ENCODE results near the gene SCUBE1. TPM values are rescaled to one million over a fixed set of nuclear protein-coding genes. Genes with fewer than 3 reads are reported as not detected.

SCUBE1 gene
- total and polyA plus RNA-seq, 2 donors (not counting 3 experiments of a cell fraction or from before 2014, with no cell fraction given) = 0.07 TPM; not detected in 1

GRCh38 chr22:43151251-43152002, 191.7 kb downstream of the SCUBE1 start, which contains the start of gene TSPO:
TSS of gene TSPO (plus strand) at chr22:43151559. CDS start at chr22:43159239, 7,680 bp downstream.
- Histone ChIP-seq H3K9ac (replicated peaks; ENCODE audit: extremely low read depth, insufficient read depth, low read length) (peak within 1 kb of the TSS; percentile 72), H3K4me1 (ENCODE audit: control insufficient read depth, extremely low read depth, insufficient read depth, low read length) (peaks cover 3% of the 10 kb centered on the region), H4K20me1 (replicated peaks; ENCODE audit: control insufficient read depth, extremely low read depth, insufficient read depth, low read length) (no peaks in the 10 kb centered on the region), H2AFZ (ENCODE audit: low read depth, low read length) (peak within 1 kb of the TSS; percentile 99), H3K27ac (ENCODE audit: insufficient read depth, low read depth, low read length) (peak within 1 kb of the TSS; percentile 39), H3K9me3 (replicated peaks; ENCODE audit: control insufficient read depth, insufficient read depth, low read length) (no peaks in the 10 kb centered on the region), H3K79me2 (ENCODE audit: control insufficient read depth, insufficient read depth, low read length) (peaks cover 46% of the 10 kb centered on the region), H3K36me3 (ENCODE audit: control insufficient read depth in 2 of 2, extremely low read depth in 1 of 2, insufficient read depth in 2 of 2, low read length in 2 of 2) (peaks cover 0 to 5% of the 10 kb centered on the region in 2 experiments), H3K27me3 (ENCODE audit: control insufficient read depth in 2 of 2, insufficient read depth in 2 of 2, low read length in 2 of 2) (no peaks in the 10 kb centered on the region), H3K9me1 (replicated peaks; ENCODE audit: control insufficient read depth, extremely low read depth, insufficient read depth, low read length) (no peaks in the 10 kb centered on the region), H3K4me3 (replicated peaks in 1 of 3; ENCODE audit: insufficient read depth in 1 of 3, low read depth in 1 of 3, low read length in 3 of 3) (peak within 1 kb of the TSS; percentile 52 to 77 (median 65)), H3K4me2 (ENCODE audit: insufficient read depth, low read length) (peak within 1 kb of the TSS; percentile 74)
- no TSS peak for BruUV-seq (replicated peaks)
- dilution Hi-C loops (cut with MboI; ENCODE audit: extremely low pct_ligation_motif_present, low sequenced_read_pairs) (no loop called here), intact Hi-C loops (cut with micrococcal nuclease) (loop anchor here (2.0 kb wide), 1 partner anchor 35 kb away; the partner anchor contains the start of gene TTLL12)
- CTCF ChIA-PET = interaction anchor here (1.2 kb wide), 1 partner anchor 36 kb away, joined by 3 read pairs; no protein-coding TSS in a partner anchor
- POLR2A ChIA-PET = interaction anchor here (0.6 kb wide), 1 partner anchor 31 kb away, joined by 3 read pairs; no protein-coding TSS in a partner anchor
- FAIRE-seq (peak; percentile 37), DNase-seq (ENCODE audit: low read depth, low spot score) (peak; percentile 38)
- TF ChIP-seq GATA2 (IDR thresholded peaks at IDR 0.05; ENCODE audit: insufficient read depth, insufficient read length, low read depth, low read length) = no peak
- peak; percentile 70 for TF ChIP-seq MYC (IDR thresholded peaks at IDR 0.05; ENCODE audit: low read depth, low read length)
- peak; percentile 12 for TF ChIP-seq MAX (IDR thresholded peaks at IDR 0.05; ENCODE audit: insufficient read depth, insufficient read length)
- peak; percentile 81 for TF ChIP-seq POLR2A (IDR thresholded peaks at IDR 0.05; ENCODE audit: low read depth, low read length)
- TF ChIP-seq EZH2 (IDR thresholded peaks at IDR 0.05; ENCODE audit: borderline replicate concordance, low read depth, low read length, severe bottlenecking) = no peak
- no peak for TF ChIP-seq JUN (IDR thresholded peaks at IDR 0.05; ENCODE audit: borderline replicate concordance, insufficient read depth, insufficient read length, low read depth)
- TF ChIP-seq CTCF (IDR thresholded peaks at IDR 0.05; ENCODE audit: extremely low read depth in 1 of 2, insufficient read depth in 1 of 2, low read depth in 1 of 2, low read length in 2 of 2) = no peak
- TF ChIP-seq FOS (IDR thresholded peaks at IDR 0.05; ENCODE audit: borderline replicate concordance, insufficient read depth, low read length) = no peak
- TF ChIP-seq POLR2AphosphoS5 (IDR thresholded peaks at IDR 0.05; ENCODE audit: insufficient read depth, low read depth, low read length) = peak; percentile 6

Measured in endothelial cell of umbilical vein (primary cell).